Renal cortex interstitium (tissue), 11 donors: Measurements from ENCODE around the gene IRF7. TPM values are rescaled to one million over a fixed set of nuclear protein-coding genes. Genes with fewer than 3 reads are reported as not detected.

Source experiments
- DNase-seq, 11 donors: peaks; one replicate each; pipeline ENCODE4 v3.0.0-alpha.2; 2013; ENCODE audit warnings: low read depth in 9 of 11, low spot score in 4 of 11; ENCODE audit errors: extremely low read depth in 1 of 11
- polyA plus RNA-seq, 3 donors: library from polyadenylated mRNA; unstranded; fragments of 120-200 nt; gene quantifications; one replicate each; pipeline ENCODE4 v1.2.1, GENCODE V29; 2013; ENCODE audit not compliant: insufficient read length in 3 of 3

IRF7 gene
- polyA plus RNA-seq, 3 donors, result 6.4 to 12.8 (median 10.1) TPM

DNA sequence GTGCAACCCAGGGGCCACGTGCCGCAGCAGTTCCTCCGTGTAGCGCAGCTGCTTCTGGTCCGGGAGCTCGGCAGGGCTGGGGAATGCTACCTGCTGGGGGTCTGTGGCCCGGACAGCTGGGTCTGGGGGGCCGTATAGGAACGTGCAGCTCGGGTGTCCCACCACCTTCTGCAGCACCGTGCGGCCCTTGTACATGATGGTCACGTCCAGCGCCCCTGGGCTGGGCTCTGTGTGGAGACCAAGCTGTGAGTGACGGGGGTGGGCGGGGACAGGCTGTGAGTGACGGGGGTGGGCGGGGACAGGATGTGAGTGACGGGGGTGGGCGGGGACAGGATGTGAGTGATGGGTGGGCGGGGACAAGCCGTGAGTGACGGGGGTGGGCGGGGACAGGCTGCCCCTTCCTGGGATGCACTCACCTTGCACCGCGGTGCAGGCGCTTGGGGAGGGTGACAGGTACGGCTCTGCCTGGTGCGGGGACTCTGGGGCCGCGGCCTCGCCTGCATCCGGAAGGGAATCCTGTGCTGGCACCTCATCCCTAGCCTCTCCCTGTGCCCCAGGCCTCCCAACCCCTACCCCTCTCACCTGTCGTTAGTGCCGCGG is 2.3 kb downstream of the IRF7 start:
- DNase-seq, result no peak

DNA sequence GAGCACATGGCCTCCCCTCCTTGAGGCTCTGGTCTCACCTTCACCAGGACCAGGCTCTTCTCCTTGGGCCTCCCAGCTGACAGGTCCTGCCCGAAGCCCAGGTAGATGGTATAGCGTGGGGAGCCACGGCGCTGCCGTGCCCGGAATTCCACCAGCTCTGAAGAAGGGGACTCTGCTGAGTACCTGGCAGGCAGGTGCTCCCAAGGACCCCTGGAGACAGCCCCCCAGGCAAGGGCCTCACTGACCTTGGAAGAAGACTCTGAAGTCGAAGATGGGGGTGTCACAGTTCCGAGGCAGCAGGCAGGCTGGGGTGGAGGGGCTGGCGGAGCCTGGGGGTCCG is 2.8 kb downstream of the IRF7 start:
- DNase-seq, result no peak

DNA sequence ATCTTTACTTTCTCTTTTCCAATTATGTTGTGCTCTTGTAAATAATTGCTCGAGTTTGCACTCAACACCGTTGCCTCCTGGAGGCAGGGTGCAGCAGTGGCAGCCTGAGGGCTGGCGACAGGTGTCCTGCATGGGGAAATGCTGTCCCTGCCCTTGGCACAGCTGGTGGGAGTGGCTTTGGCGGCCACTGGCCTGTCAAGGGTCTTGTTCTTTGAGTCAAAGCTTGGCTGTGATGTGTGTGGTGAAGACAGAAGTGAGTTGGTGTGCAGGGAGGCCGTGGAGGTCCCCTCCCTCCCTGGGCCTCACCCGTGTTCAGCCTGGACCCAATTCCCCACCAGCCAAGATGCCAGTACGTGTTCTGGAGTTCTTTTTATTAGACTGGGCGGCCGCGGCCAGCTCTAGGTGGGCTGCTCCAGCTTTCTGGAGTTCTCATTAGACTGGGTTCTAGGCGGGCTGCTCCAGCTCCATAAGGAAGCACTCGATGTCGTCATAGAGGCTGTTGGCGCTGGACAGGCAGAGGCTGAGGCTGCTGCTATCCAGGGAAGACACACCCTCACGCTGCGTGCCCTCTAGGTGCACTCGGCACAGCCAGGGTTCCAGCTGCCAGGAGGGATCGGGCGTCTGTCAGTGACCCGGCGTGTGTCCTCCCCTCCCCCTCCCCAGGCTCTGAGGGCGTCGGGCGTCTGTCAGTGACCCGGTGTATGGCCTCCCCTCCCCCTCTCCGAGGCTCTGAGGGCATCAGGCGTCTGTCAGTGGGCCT is 3.4 kb downstream of the IRF7 start:
- DNase-seq, result no peak

DNA sequence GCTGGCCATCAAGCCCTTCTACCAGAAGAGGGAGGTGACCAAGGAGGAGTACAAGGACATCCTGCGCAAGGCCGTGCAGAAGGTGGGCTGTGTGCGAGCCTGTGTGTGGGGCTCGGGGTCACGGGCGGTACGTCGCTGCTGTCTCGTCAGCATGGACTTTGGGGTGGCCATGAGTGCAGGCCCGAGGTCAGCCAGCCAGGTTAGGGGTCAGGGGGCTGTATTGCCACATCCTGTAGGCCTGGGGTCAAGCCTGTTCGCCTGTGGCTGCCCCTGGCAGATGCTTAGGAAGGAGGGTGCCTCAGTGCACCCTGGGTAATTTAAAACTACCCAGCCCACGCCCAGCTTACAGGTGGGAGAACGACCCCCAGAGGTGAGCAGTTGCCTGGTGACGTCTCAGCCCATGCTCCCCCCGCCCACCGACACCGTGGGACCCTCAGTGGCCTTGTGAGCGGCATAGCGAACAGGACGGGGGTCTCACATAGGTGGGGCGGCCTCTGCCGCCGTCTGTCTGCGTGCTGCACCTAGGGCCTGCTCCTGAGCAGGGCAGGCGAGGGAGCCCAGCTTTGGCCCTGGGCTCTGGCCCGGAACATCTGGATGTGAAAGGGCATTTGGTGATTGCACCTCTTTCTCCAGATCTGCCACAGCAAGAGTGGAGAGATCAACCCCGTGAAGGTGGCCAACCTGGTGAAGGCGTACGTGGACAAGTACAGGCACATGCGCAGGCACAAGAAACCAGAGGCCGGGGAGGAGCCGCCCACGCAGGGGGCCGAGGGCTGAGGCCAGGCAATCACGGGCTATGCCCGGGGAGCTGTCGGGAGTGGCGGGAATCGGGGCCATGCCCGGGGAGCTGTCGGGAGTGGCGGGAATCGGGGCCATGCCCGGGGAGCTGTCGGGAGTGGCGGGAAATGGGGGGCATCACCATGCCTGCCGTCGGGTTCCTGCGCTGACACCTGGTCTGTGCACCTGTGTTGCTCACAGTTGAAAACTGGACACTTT is 4.5 kb downstream of the IRF7 start:
- DNase-seq, result no peak

DNA sequence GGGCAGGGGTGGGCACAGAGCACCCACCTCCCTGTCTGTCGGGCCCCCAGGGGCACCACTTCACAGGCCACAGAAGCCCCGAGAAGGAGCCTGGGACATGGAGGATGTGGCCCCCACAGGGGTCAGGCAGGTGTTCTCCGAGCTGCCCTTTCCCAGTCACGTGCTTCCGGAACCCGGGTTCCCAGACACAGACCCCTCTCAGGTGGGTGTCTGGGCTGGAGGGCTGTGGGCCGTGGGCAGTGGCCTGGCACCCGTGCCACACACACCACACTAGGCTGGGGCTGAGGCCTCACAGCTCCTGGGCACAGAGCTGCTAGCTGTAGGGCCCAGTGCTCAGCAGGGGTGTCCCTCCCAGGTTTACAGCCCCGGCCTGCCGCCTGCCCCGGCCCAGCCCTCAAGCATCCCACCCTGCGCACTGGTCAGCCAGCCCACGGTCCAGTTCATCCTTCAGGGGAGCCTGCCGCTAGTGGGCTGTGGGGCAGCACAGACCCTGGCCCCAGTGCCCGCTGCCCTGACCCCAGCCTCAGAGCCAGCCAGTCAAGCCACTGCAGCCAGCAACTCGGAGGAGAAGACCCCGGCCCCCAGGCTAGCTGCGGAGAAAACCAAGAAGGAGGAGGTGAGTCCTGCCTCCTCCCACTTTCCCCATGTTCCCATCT is 5.5 kb downstream of the IRF7 start:
- no peak for DNase-seq

DNA sequence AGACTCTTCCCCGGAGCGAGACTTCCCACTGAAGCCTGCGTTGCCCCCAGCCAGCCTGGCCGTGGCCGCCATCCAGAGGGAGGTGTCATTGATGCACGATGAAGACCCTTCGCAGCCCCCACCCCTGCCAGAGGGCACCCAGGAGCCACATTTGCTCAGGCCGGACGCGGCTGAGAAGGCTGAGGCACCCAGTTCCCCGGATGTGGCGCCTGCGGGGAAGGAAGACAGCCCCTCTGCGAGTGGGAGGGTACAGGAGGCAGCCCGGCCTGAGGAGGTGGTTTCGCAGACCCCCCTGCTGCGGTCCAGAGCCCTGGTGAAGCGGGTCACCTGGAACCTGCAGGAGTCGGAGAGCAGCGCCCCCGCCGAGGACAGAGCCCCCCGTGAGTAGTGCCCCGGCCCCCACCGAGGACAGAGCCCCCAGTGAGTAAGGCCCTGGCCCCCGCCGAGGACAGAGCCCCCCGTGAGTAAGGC is 6.4 kb downstream of the IRF7 start:
- DNase-seq, result no peak

DNA sequence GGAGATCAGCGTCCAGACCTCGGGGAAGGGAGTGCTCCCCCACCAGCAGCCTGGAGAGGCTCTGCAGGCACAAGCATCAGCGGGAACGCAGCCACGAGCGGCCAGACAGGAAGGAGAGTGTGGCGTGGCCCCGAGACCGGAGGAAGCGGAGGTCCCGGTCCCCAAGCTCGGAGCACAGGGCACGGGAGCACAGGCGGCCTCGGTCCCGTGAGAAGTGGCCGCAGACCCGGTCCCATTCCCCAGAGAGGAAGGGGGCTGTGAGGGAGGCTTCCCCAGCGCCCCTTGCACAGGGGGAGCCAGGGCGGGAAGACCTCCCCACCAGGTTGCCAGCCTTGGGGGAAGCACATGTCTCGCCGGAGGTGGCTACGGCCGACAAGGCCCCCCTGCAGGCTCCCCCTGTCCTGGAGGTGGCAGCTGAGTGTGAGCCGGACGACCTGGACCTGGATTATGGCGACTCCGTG is 6.9 kb downstream of the IRF7 start:
- DNase-seq, result no peak

DNA sequence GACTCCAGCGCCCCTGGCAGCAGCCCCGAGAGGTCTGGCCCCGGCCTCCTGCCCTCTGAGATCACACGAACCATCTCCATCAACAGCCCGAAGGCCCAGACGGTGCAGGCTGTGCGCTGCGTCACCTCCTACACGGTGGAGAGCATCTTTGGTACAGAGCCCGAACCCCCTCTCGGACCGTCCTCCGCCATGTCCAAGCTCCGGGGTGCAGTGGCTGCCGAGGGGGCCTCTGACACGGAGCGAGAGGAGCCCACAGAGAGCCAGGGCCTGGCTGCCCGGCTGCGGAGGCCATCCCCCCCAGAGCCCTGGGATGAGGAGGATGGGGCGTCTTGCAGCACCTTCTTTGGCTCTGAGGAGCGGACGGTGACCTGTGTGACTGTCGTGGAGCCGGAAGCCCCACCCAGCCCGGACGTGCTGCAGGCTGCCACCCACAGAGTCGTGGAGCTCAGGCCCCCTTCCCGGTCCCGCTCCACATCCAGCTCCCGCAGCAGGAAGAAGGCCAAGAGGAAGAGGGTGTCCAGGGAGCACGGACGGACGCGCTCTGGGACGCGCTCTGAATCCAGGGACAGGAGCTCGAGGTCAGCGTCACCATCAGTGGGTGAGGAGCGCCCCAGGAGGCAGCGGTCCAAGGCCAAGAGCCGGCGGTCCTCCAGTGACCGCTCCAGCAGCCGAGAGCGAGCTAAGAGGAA is 7.6 kb downstream of the IRF7 start:
- no peak for DNase-seq

DNA sequence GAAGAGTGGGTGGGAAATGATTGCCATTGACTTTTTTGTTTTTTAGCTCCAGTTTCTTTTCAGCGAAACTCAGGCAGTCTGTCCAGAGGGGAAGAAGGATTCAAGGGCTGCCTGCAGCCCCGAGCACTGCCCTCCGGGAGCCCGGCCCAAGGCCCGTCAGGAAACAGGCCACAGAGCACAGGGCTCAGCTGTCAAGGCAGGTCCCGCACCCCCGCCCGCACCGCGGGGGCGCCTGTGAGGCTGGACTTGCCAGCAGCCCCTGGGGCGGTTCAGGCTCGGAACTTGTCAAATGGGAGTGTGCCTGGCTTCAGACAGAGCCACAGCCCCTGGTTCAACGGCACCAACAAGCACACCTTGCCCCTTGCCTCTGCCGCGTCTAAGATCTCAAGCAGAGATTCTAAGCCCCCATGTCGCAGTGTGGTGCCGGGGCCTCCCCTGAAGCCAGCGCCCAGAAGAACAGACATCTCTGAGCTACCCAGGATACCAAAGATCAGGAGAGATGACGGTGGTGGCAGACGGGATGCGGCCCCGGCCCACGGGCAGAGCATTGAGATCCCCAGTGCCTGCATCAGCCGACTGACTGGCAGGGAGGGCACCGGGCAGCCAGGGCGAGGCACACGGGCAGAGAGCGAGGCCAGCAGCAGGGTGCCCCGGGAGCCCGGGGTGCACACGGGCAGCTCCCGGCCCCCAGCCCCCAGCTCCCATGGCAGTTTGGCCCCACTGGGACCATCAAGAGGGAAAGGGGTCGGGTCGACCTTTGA is 8.6 kb downstream of the IRF7 start:
- no peak for DNase-seq

DNA sequence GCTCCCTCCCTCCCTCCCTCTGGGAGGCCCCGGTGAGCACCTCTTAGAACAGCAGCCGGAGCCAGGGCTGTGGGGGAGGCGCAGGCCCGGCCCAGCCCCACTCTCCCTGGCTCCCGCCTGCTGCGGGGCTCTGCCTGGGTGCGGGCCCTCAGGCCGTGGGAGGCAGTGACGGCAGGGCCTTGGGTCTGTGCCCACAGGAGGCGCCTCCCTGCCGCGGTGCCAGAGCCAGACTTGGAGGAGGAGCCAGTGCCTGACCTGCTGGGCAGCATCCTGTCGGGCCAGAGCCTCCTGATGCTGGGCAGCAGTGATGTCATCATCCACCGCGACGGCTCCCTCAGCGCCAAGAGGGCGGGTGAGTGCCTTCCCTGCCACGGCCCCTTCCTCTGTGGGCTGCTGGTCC is 9.5 kb downstream of the IRF7 start:
- no peak for DNase-seq

DNA sequence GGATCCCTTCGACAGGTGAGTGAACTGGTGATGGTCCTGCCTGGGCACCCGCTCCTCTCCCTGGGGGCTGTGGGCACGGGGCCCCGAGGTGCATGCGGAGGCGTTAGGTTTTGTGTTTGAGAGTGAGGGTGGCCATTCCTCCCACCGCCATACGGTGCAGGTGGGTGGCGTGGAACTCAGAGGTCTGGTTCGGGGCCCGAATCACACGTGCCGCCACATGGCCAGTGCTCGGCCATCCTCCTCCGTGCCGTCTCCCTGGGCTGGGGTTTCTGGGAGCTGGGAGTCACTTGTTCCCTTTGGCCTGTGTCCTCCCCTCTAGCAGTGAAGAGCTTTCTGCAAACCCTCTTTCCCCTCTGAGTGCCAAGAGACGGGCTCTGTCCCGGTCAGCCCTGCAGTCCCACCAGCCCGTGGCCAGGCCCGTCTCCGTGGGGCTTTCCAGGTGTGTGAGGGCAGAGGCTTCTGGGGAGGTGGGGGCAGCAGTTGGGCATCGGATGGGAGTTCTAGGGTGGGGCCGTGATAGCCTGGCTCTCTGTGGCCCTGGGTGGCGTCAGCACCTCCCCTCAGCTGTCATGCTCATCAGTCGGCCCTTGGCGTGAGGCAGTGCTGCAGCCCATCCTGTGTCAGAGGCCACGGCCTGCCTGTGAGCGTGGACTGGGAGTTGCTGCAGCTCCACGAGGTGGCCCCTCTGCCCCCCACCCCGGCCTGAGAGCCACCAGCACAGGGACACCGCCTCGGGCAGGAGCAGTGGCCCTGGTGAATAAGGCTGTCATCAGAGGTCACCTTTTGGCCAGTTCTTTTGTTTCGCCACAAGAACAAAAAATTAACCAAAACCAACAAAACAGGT is 10.2 kb downstream of the IRF7 start:
- no peak for DNase-seq

DNA sequence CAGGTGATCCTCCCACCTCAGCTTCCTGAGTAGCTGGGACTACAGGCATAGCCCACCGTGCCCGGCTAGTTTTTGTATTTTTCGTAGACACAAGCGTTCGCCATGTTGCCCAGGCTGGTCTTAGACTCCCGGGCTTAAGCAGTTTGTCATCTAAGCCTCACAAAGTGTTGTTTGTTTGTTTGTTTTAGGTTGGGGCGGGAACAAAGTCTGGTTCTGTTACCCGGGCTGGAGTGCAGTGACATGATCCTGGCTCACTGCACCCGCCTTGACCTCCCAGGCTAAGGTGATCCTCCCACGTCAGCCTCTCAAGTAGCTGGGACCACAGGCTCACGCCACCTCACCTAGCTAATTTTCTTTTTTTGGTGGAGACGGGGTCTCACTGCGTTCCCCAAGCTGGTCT is 12.6 kb downstream of the IRF7 start:
- no peak for DNase-seq

DNA sequence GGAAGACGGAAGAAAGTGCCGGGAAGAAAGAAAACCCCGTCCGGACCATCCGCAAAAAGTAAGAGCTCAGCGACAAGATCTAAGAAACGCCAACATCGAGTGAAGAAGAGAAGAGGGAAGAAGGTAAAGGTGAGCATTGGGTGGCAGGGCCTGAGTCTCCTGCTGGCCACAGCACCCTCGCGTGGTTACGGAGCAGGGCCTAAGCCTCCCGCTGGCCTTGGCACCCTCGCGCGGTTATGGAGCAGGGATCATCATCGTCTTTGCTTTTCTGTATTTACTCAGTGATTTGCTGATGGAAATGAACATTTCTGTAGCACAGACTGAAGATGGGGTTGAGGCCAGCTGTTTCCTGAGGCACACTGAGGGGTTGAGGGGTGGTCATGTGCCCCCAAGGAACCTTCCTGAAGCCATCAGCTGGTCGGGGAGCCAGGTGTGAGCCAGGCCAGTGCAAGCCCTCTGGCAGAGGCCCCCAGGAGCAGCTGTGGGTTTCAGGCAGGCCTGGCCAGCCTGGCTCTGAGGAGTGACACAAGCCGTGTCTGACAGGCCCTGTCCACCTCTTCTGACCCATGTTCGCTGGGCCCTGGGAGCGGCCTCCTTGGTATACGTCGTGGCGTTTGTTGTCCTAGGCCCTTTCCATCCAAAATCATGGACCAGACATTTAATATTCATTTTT is 14.0 kb downstream of the IRF7 start:
- no peak for DNase-seq

DNA sequence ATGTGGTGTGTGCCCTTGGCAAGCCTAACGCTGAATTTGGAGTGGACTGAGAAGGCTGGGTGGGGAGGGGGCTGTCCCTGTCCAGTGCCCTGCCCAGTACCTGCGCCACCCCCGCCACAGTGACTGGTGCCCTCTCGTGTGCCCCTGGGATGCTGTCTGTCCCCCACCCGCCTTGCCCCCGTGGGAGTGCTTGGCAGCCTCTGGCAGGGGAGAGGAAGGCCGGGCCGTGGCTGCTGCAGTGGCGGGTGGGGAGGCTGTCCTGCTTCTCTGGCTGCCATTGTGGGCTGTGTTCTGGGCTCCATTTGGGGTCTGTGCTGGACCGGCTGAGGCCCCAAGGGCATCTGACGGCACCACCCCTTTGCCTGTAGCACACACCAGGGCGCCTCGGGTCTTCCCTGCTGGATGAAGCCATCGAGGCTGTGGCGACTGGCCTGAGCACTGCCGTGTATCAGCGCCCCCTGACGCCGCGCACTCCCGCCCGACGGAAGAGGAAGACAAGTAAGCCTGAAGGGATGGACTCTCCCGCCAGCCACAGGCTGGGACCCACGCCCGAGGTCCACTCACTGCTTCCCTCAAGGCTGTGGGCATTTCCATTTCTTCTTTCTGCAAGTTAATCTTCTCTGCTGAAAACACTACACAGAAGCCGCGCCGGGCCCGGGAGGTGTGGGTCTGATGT is 17.6 kb downstream of the IRF7 start:
- DNase-seq, result no peak

DNA sequence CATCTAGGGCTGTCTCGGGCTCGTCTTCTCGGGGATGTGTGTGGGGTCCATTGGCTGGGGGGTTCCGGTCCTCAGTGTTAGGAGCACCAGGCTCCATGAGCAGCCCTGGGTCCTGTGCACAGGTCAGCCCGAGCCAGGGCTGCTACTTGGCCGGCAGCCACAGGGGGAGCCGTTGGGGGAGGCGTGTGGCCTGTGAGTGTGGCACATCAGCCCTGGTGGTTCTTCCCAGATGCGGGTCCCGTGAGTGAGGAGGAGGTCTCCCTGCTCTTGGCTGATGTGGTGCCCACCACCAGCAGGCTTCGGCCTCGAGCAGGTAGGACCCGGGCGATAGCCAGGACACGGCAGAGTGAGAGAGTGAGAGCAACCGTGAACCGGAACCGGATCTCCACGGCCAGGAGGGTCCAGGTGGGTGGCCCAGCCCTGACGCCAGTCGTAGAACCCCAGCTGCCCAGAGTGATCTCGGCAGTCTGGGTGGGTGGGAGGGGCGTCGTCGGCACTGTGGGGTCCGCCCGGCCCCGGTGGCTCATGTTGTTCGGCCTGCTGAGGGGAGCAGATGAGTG is 18.5 kb downstream of the IRF7 start:
- no peak for DNase-seq

DNA sequence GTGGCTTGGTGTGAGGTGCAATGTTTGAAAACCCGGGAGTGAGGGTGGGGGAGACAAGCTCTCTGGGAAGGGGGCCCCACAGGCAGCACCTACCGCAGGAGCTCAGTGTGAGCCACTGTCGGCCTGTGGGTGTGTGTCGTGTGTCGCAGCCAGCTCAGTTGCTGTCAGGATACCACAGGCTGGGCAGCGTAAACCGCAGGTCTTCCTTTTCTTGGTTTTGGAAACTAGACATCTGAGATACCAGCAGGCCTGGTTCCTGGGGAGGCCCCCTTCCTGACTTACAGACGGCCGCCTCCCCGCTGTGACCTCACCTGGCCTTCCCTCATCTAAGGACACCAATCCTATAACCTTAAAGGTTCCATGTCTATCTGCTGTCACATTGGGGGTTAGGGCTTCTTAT is 19.4 kb downstream of the IRF7 start:
- DNase-seq, result no peak
